NCI-H82 treated with DMSO at 0.1 percent for 48 hours (cell line): ENCODE measurements around the gene CELSR1.

Experiments used
- DNase-seq: peaks from one replicate; lab custom pipeline; 2025; ENCODE audit not compliant: unreplicated experiment; lab: John Stamatoyannopoulos, UW

The CELSR1 gene

DNA sequence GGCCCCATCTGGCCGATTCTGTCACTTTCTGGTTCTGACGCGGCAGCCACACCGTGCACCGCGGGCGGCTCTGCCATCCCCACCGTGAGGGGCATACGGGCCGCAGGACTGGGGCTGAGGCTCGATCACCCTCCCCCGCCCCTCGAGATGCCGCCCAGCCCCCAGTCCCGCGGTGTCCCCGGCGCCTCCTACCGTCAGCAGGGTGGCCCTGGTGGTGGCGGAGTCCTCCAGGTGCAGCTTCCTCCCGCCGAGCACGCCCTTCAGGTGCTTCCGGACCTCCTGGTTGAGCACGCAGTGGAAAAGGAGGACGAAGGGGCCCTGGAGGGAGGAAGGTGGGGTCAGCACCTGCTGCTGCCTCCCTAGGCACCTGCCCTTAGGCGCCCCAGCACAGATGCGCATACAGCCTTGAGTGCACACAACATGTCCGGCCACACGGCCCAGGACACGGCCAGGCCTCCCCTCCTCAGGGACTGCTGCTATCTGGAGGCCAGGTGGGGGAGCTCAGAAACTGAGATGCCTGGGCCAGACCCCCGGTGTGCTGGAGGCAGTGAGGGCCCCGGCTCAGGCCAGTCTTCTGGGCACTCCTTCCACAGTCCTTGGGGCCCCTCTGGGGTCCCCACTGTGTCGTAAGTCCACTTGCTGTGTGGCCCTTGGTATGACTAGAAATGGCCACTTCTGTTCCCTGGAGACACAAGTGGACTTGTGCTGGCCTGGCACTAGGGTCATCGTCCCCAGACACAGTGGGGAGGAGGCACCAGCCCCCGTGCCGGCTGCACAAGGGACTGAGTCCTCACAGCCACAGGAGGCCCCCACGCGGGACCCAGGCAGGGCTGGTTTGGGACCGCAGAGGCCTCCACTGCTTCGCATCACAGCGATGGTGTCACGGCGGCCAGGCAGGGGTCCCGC lies 170.4 kb downstream of the CELSR1 start:
- DNase-seq = no peak

DNA sequence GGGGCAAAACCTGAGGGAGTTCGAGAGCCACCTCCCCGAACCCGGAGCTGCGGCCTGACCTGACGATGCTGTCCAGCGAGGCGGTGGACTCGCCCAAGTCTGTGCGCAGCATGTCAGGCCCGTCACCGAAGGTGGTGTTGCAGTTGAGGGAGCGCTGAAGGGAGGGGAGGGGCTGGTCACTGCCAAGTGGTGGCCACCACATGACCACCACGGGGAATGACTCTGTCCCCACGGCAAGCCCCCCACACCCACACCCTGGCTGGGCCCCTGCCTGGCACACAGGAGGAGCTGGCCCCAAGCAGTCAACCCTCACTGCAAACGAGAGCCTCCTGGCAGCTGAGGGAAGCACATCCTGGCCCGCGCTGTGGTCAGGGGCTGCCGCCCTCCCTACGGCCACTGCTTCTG lies 171.1 kb downstream of the CELSR1 start:
- DNase-seq = no peak

DNA sequence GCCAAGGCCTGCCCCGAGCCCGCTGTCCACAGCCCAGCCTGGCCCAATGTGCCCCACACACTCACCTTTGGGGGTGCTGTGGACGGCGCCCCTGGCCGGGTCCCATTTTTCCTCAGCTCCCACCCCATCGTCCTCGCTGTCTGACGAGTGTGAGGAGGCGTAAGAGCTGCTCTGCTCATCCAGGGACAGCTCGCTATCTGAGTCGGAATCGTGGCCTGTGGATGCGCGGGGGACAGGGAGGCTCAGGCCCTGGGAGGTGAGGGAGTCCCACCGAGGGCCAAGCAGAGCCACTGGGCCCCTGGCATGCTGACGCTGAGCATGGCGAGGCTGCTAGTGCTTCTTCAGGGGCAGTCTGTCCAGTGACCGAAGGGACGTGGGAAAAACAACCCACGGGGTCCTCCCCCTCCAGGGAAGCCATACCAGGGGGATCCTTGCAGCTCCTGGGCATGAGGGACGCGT lies 172.2 kb downstream of the CELSR1 start:
- no peak for DNase-seq

DNA sequence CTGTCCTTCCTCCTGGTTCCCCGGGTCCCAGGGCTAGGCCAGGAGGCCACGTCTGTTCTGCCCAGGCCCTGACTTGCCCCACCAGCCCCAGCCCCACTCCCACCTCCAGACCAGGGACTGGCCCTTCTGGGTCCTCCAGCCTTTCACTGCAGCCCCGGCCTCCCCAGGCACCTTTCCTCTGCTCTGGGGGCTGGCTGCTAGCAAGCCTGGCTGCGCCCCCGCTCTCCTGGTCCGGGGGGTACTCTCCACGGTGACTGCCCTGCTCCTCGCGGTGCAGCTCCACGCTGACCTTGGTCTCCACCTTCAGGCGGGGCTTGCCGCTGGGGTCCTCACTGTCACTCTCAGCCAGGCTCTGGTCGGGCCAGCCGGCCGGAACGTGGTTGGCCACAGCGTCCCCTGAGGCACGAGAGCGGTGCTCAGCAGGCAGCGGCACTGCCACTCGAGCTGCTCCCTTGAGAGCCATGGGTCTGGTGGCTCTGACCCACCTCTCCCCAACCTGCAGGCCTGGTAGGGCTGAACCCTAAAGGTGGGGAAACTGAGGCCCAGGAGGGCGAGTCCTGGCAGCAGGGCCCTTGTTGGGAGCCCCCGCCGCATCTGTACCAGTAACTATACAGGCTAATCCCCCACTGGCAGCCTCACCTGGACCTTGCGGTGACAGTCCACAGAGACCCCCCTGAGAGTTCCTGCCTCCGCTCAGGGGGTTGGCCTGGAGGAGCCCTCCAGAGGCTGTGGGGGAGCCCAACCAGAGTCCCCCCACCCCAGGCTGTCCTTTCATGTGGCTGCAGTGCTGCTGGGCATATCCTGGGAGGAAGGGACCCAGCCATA lies 172.9 kb downstream of the CELSR1 start:
- no peak for DNase-seq

DNA sequence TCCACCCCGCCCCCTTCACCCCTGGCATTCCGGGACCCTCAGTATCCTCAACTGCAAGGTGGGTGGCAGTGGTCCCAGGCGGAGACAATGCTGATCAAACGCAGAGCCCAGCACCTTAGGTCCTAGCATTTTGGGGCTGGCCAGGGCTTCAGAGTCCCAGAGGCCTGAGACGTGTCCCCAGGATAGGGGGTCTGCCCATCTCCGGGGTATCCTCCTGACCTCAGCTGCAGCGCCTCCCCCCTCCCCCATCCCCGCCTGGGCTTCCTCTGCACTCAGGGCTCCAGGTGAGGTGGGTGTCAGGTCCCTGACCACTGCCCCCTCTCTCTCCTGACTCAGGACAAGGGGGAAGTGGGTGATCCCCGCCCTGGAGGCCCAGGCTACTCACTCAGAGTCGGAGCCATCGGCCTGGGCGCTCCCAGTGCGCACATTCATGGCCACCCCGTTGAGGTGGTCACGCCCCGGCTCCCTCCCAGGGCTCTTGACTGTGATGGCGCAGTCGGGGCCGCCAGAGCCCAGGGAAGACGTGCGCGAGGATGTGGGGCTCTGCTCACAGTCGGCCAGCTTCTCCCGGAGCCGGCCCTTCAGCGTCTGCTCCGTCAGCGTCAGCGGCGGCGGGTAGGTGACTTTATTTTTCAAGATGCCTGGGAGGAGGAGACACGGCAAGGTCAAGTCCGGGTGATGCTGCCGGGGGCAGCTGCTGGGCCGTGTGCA lies 173.7 kb downstream of the CELSR1 start:
- DNase-seq = no peak

DNA sequence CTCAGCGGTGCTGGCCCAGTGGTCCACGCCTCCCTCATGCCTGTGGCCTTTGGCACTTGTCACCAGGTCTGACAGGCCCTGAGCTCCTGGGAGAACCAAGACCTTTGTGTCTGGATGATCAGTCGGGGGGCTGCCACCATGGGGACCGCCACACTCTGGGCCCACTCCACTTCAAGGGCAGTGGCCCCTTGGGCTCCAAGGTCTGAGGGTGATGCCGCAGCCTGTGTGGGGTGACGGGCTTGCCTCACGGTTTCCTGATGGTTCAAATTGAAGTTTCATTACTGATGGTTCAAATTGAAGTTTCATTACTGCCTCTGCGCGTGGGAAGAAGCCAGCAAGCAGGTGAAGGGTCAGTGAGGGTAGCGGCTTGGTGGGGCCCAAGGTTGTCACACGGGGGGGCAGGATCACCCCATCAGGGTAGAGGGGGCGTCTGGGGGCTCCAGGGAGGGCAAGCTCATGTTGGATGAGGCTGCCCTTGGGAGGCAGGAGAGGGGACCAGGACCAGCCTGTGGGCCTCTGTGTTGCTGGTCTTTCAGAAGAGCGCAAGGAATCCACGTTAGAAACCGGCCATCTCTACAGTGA lies 174.4 kb downstream of the CELSR1 start:
- DNase-seq = no peak

DNA sequence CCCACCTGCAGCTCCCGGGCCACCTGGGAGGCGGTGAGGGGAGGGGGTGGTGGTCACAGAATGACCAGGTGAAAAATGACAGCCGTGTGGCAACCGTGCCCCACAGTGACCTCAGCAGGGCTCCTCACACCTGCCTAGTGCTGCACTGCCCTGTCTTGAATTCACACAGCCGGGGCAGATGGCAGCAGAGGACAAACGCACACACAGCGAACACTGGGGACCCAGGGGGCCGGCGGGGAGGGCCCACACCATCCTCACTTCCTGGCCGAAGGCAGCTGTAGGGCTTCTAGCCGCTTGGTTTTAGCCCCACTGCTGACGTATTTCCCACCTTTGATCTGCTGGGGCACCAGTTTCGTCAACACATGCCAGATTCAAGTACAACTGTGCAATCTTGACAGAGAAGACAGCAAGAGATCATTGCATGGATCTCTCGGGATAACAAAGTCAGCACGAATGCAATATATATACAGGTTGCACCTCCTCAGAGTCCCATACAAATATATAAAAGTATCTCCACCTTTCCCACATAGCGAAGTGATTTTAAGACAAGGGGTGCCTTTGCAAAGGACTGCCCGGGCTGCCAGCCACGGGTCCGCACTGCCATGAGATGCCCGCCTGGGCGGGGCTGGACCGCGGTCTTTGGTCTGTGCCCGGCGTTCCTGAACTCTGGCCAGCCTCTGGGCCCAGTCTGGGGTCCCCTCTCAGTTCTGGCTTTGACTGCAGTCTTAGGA lies 175.1 kb downstream of the CELSR1 start:
- DNase-seq = no peak

DNA sequence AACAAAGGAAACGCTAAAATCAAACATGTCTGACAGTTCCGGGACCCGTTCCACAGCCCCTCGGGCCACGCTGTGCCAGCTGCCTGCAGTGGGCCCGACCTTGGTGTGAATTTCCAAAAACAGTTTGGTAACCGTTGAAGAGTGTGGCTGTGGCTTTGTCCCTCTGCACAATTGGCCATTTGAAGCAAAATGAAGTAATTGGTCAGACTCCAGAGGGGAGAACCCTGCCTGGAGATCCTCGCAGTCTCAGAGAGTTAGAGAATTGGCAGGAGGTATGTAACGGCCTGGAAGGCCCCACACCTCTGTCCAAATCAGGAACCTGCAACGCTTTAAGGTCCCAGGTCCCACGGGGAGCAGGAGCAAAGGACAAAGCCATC lies 175.6 kb downstream of the CELSR1 start:
- no peak for DNase-seq

DNA sequence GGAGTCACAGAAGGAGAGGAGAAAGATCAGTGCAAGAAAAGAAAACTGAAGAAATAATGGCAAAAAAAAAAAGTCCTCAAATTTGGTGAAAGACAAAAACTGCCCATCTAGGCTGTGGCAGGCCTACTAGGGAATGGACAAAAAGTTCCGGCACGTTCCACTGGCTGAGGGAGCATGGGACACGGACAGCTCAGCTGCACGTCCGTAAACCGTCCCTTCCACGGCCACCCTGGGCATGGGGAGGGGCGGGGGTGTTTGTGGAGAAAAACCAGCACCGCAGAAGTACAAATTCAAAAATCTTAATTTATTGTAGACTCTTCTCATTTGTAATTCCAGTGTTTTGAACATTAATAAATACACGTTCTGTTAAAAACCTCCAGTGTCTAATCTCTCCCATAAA lies 176.5 kb downstream of the CELSR1 start:
- DNase-seq = no peak

DNA sequence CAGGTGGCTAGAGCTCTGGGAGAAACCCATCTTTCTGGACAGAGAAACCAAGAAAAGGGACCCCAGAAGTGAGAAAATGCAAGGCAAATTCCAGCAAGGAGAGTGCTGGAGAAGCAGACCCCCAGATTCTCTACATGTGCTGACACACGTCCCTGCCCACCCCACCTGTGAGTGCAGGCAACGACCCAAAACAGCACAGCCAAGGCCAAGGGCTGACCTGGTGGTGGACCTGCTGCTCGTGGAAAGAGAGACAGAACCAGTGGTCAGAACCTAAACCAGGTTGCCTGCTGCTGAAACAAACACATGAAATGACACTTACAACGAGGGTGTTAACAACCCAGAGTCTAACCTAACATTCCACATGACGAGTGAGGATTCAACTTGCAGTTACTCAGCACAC lies 177.3 kb downstream of the CELSR1 start:
- no peak for DNase-seq

DNA sequence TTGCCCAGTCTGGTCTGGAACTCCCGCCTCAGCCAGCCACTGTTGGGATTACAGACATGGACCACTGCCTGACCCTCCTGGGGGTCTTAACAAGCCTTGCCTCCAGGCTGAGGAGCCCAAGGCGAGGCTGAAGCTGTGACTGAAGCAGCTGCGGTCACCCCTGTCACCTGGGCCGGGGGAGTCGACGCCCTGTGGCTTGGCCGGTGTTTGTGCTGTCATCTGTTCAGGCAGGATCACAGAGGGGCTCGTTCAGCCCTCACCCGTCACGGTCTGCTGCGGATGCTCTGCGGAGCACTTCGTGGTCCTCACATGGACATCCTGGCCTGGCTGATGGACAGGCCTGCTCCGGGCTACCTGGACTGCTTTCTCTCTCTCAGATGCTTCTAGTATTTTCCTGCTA lies 178.1 kb downstream of the CELSR1 start:
- no peak for DNase-seq

DNA sequence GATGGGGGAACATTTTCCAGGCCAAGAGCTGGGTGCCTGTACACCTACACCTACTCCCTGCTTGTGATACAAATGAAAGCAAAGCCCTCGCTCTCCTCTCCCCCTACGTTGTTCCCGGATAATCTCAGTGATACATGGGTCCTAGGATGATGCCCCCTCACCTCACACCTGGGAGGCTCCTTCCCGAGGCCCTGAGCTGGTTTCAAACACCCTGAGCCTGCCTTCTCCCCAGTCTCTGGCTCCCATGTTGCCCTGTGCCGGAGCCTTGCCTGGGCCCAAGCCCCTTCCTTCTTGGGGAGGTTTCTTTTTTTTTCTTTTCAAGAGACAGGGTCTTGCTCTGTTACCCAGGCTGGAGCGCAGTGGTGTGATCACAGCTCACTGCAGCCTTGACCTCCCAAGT lies 178.7 kb downstream of the CELSR1 start:
- DNase-seq = no peak

DNA sequence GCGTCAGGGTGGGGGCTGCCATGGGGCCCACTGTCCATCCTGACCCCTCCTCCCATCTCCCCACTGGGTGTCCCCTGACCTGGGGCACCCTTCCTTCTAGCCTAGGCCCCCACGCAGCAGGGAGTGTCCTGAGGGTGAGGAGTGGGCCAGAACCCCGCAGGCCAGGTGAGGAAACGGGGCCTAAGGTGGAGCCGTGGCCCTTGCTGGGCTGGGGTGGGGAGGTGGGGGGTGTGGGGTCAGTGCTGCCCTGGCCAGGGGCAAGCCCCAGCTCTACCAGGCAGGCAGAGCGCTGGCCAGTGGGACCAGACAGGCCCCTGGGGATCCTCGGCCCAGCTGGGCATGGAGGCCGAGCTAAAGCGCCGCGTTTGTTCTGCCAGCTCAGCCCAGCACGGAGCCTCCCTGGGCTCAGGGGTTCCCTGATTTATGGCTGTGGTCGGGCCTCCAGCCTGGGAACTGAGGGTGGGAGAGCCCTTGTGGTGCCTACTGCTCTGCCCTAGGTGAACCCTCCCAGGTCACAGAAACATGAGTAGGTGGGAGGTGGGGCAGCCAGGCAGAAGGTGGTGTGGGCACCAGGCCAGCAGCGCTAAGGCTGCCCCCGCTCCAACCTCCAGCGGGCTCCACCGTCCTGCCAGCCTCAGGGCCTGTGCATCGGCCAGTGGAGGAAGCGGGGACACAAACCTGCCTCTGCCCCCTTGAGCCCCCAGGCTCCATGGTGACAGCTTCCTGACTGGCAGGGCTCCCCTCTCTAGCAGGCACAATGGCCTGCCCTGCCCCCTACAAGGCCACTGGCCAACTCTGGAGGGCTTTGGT lies 179.5 kb downstream of the CELSR1 start:
- no peak for DNase-seq

DNA sequence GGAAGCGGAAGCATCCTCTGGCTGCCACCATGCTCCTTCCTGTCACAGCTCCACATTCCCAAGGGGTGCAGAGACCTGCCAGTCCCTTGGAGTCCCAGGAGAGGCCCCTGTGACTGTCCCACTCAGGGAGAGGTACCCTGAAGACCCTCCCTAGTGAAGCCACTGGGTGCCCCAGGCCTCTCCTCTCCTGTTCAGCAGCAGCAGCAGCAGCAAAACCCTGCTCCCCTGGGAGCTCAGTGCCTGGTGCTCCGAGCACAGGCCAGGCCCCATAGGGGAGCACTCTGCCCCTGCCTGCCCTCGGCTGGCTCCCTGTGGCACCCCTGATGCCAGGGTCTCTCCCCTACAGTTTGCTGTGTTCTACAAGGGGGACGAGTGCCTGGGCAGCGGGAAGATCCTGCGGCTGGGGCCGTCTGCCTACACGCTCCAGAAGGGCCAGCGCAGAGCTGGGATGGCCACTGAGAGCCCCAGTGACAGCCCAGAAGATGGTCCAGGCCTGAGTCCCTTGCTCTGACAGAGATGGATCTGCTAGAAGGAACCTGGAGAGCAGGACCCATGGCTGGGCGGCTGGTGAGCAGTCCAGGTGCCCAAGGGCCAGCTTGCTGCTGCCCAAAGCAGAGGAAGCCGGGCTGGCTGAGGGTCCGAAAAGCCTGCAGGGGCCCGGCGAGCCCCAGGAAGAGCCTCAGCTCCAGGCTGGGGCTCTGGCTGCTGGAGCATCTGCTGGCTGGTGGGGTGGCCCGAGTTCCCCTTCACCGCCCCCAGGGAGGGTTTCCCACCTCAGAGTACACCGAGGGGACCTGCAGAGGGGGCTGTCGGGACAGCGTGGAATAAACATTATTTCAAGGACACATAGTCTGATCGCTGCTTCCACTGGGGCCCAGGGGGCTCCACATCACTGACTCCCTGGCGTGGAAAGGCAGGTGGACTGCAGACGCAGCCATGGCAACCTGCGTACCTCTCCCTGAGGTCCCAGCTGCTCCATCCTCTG lies 180.6 kb downstream of the CELSR1 start:
- no peak for DNase-seq

DNA sequence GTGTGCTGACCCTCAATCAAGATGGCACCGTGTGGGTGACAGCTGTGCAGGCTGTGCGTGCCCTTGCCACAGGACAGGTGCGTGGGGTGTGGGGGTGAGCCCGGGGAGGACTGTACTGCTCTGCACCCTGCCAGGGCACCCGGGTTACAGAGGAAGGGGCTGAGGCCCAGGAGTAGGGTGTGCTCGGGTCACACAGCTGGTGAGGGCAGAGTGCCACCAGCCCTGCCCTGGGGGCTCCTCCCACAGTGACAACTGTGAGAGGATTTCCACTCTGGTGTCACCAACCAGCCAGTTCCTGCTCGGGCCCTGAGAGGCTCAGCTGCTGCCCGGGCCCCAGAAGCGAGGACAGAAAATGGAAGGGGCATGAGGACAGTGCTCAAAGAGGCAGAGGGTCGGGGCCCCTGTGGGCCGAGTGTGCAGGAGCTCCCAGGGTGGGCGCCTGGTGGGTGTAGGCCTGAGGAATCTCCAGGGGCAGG lies 181.4 kb downstream of the CELSR1 start:
- DNase-seq = no peak

DNA sequence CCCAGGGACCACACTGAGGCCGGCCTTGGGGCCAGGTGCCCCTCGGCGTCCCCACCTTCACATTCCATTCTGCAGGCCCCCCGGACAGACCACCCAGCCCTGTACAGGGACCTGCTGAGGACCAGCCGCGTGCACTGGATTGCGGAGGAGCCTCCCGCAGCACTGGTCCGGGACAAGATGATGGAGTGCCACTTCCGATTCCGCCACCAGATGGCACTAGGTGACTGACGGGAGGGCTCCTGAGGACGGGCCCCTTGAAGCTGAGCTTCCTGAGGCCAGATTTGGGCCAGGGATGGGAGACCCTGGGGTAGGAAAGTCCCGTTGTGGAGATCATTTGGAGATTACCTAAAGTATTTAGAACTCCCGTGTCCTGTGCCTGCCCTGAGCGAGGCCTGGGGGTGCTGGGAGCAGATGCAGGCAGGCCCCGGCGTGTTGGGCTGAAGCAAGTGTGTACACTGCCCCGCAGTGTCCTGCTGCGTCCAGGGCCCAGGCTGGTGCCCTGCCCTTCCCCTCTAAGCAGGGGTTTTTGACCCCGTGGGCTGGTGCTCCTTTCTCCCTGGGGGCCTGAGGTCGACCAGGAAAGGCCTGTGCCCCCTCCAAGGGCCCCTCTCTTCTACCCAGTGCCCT lies 181.9 kb downstream of the CELSR1 start:
- DNase-seq = no peak

DNA sequence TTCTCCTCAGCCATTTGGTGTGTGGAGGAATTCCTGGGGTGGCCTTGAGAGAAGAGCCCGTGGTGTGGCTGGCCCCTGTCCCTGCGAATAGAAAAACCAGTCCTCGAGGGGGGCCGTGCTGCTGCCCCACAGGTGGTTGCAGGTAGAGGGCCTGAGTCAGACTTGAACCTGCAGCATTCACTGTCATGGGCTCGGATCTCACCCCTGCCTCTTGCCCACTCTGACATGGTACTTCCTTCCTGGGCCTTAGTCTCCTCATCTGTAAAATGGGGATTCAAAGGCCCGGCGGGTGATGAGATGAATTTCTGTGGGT lies 182.5 kb downstream of the CELSR1 start:
- DNase-seq = no peak
